ENCODE data around the gene ST6GALNAC4.

ST6GALNAC4 gene

GRCh38 chr9:127928676-127929624, 12.1 kb upstream of the ST6GALNAC4 start:
- no peak for DNase-seq

- DNase-seq, result no peak
These were observed 11.3 kb upstream of the ST6GALNAC4 start for GRCh38 chr9:127927988-127928675.

- peak; percentile 73 for DNase-seq
These were observed 10.6 kb upstream of the ST6GALNAC4 start for GRCh38 chr9:127927201-127927987.

GRCh38 chr9:127926906-127927200, 10.0 kb upstream of the ST6GALNAC4 start:
- DNase-seq, result no peak

- no peak for DNase-seq
These were observed 9.4 kb upstream of the ST6GALNAC4 start for GRCh38 chr9:127925959-127926905.

- DNase-seq, result no peak
These were observed 8.0 kb upstream of the ST6GALNAC4 start for GRCh38 chr9:127924736-127925444.

- DNase-seq, result no peak
These were observed 6.9 kb upstream of the ST6GALNAC4 start for GRCh38 chr9:127923771-127924170.

- no peak for DNase-seq
These were observed 6.2 kb upstream of the ST6GALNAC4 start for GRCh38 chr9:127923046-127923445.

- DNase-seq, result peak; percentile 77
These were observed 4.8 kb upstream of the ST6GALNAC4 start for GRCh38 chr9:127921557-127922120.

- DNase-seq, result no peak
These were observed 4.0 kb upstream of the ST6GALNAC4 start for GRCh38 chr9:127920794-127921193.

- no peak for DNase-seq
These were observed 2.5 kb upstream of the ST6GALNAC4 start for GRCh38 chr9:127919253-127919815.

GRCh38 chr9:127918183-127919107, 1.6 kb upstream of the ST6GALNAC4 start:
- no peak for DNase-seq

- DNase-seq, result no peak
These were observed 762 bp upstream of the ST6GALNAC4 start for GRCh38 chr9:127917603-127918002.

GRCh38 chr9:127915801-127916719, 781 bp downstream of the ST6GALNAC4 start:
- DNase-seq, result no peak

GRCh38 chr9:127915325-127915752, 1.5 kb downstream of the ST6GALNAC4 start:
- DNase-seq, result no peak

- no peak for DNase-seq
These were observed 3.2 kb downstream of the ST6GALNAC4 start for GRCh38 chr9:127913682-127914081.

GRCh38 chr9:127912882-127913281, 4.0 kb downstream of the ST6GALNAC4 start:
- DNase-seq, result no peak

GRCh38 chr9:127912296-127912695, 4.5 kb downstream of the ST6GALNAC4 start:
- no peak for DNase-seq
